OCI-LY1 (cell line): Measurements from ENCODE around the gene OR2S2.

ENCODE experiments used
- EZH2 ChIP-seq: fragments of 200-600 bp; sonication (generic), shearing (Covaris generic); IDR thresholded peaks from 2 replicates; pipeline ENCODE4 v1.8.0; 2017; ENCODE audit warnings: borderline replicate concordance, mixed run types, mild to moderate bottlenecking, antibody characterized with exemption, low read length, moderate library complexity, mixed read lengths
- TF ChIP-seq, protein P1 (sequence below): fragments of 200-600 bp; sonication (generic), shearing (Covaris generic); IDR thresholded peaks from 2 replicates; pipeline ENCODE4 v1.5.1; 2017; ENCODE audit warnings: mild to moderate bottlenecking, antibody characterized with exemption, low read length, moderate library complexity, mixed read lengths

GRCh38 chr9:35944173-35944572 is 13.8 kb downstream of the OR2S2 start:
- TF ChIP-seq, protein P1, sequence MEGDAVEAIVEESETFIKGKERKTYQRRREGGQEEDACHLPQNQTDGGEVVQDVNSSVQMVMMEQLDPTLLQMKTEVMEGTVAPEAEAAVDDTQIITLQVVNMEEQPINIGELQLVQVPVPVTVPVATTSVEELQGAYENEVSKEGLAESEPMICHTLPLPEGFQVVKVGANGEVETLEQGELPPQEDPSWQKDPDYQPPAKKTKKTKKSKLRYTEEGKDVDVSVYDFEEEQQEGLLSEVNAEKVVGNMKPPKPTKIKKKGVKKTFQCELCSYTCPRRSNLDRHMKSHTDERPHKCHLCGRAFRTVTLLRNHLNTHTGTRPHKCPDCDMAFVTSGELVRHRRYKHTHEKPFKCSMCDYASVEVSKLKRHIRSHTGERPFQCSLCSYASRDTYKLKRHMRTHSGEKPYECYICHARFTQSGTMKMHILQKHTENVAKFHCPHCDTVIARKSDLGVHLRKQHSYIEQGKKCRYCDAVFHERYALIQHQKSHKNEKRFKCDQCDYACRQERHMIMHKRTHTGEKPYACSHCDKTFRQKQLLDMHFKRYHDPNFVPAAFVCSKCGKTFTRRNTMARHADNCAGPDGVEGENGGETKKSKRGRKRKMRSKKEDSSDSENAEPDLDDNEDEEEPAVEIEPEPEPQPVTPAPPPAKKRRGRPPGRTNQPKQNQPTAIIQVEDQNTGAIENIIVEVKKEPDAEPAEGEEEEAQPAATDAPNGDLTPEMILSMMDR, result no peak
- no peak for TF ChIP-seq EZH2
